ENCODE measurements around the gene AOPEP.
A peak's percentile ranks its signal among the peaks of the same experiment; 100 is the strongest.

AOPEP gene

DNA sequence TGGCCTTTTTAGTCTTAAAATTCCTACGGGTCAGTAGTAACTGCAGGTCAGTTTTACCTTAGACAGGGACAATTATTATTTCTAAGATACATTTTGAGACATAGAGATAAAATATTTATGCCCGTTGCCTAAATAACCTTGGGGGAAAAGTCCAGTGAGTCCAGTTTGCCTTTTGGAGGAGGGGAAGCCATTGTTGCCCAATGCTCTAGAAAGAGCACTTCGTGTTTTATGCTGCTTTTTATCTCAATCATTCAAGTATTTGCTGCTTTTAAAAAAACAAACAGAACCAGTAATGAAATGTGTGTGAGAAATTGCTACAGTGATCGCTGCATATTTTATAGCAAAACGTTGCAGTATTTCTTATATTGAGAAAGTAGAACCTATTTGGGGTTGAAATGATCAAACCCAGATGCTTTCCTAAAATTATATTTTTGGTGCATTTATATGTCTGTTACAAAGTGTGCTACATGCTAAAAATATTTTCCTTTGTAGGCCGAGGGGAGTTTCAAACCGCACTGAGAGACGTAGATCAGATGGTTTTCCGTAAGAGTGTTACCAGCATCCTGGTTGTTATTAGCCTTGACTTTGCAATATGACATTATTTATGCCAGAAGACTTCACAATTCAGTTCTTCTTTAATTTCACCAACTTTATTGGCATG is 266.8 kb downstream of the AOPEP start:
- no peak for DNase-seq (ENCODE audit: low read depth)

DNA sequence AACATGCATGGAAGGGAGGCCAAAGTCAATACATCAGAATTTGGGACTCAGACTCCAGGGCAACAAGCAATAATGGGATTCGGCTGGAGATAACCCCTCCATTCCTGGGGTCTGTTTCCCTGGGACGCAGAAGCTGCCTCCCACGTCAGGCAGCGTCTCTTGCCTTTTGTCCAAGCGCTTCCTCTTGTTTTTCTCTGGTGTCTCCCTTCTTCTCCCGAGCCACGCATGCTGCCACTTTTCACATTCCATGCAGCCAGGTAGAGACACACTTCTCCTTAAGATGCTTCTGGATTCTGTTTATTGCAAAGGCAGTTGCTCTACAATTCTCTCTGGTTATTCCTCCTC is 267.3 kb downstream of the AOPEP start:
- DNase-seq (ENCODE audit: low read depth), result no peak

GRCh38 chr9:94995048-94995693 is 268.7 kb downstream of the AOPEP start:
- DNase-seq (ENCODE audit: low read depth), result no peak

DNA sequence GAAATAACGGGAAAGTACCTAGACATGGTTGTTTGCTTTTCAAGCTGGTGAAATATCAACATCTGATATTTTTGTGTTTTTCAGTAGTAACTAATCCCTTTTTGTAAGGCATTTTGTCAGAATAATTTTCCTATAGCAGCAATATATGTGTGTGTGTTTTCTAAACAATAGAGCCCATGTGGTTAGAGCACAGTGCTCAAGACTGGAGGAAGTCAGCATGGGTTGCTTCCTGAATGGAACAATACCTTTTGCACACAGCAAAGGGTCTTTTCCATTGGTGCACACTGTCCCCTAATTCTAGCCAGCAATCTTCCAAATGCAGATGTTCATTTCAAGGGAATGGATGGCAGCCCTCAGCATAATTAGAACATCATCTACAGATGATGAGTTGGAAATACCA is 270.1 kb downstream of the AOPEP start:
- no peak for DNase-seq (ENCODE audit: low read depth)

- DNase-seq (ENCODE audit: low read depth), result no peak
Observed at GRCh38 chr9:94997727-94998126, 271.2 kb downstream of the AOPEP start.

GRCh38 chr9:94999832-95000231 is 273.3 kb downstream of the AOPEP start:
- DNase-seq (ENCODE audit: low read depth), result no peak

DNA sequence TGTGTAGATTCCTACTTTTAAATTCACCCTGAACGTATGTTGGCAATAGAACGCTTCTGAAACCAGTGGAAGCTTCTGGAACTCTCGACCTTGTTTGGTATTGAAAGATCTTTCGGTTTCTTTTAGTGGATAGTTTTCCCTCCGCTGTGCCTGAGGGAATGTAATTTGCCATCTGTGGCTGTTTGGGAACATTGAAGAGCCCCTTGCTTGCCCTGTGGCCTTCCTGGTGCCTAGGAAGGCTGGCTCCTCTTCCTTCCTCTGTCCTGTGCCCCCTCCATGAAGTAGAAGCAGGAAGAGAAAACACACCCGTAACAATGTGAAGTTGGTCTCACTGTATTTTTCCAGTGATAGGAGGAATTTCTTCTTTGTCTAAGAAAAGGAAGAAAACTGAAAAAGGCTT is 274.3 kb downstream of the AOPEP start:
- DNase-seq (ENCODE audit: low read depth), result no peak

DNA sequence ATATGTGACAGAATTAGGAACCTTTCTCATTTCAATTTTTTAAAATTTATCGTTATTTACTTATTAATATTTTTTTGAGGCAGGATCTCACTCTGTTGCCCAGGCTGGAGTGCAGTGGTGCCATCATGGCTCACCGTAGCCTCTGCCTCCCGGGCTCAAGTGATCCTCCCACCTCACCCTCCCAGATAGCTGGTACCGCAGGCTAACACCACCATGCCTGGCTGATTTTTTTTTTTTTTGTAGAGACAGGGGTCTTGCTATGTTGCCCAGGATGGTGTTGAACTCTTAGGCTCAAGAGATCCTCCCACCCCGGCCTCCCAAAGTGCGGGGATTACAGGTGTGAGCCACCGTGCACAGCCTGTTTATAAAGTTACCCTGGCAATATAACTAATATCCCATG is 275.2 kb downstream of the AOPEP start:
- no peak for DNase-seq (ENCODE audit: low read depth)

DNA sequence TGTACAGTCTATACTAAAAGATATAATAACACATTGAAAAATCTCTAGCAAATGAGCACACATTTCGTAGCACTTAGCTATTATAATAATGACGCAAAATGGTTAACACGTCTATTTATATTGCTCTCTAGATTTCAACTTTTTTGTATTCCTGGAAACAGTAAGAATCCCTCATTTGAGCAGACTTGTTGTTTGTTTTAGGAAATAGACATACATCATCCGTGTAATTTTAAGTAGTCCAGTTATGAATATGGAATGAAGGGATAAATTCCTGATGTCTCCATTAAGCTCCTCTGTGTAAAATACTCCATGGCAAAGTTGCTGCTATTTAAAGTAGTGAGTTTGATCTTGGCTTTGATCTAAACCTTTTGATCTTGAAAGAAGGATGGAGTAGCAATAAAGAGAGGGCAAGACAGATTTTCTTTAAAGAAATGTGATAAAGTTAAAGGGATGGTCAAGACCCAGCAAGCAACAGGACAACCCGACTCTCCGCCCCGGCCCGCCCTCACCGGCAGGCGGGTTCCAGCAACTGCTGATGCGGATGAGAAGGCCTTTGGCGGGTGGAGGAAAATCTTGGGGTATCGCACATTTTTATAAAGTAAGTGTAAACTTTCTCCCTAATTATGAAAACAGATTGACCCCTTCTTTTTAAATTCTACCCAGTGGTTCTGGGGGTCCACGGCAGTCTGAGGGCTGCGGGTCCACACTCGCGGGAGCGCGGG is 277.4 kb downstream of the AOPEP start:
- DNase-seq (ENCODE audit: low read depth), result no peak

- peak; percentile 12 for DNase-seq (ENCODE audit: low read depth)
Observed at GRCh38 chr9:95004411-95005277, 278.1 kb downstream of the AOPEP start.

DNA sequence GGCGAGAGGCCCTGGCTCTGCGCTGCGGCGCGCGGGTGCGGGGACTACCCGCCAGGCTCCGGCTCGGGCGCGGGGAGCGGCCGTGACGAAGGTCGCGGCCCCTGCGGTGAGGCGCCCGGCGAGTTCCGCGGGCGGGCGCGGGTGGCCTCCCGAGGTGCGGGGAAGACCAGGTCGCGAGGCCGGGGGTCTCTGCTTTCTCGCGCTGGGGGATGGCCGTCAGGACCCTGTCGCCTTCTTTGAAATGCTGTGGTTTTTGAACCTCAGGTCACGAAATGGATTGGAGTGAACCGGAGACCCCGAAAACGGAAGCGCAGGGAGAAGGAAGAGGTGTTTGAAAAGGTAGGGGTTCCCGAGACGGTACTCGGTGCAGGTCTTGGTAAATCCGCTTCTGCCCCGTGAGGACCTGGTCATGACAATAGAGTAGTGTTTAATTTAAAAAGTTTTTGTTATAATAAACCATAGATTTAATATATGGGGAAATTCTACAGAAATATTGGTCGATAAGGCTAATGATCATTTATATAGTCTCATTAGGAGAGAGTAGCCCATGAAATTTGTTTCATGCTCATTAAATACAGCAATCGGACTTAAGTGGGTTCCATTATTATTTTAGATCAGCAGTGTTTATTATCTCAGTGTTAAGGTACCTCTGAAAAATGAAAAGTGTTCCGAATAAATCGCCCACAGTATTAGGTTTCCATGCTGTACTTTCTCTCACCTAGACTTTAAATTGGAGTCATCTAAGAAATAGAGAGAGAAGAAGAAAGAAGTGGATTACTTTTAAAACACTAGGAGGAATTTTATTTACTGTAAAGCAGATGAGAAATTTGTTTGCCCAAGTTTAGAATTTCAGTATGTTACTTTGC is 279.0 kb downstream of the AOPEP start:
- DNase-seq (ENCODE audit: low read depth), result no peak

DNA sequence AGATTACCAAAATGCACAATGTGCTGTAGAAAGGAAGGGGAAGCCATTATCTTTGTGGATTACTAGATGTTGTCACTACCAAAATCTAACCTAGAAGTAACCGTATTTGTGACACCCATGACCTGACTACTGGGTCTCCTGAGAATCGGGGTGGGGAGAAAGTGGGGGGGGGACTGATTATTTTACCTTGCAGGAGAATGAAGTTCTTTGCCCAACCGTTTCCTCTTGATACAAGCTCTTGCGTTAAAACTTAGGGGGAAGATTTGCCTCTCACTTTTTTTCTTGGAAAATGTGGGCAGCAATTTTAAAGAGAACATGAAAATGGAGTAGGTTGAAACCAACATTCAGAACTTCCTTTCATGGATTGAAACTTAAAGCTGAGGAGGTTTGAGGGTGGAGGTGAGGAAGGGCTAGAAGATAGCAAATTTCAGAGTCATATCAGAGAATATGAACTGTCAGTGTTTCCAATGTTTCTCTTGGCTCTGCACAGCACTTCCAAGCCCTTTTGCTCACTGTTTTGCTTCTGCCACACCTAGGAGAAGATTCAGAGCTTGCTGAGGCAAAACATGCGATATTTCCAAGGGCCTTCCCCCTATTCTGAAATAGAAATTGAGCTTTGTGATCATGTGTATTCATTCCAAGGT is 280.8 kb downstream of the AOPEP start:
- DNase-seq (ENCODE audit: low read depth), result no peak

DNA sequence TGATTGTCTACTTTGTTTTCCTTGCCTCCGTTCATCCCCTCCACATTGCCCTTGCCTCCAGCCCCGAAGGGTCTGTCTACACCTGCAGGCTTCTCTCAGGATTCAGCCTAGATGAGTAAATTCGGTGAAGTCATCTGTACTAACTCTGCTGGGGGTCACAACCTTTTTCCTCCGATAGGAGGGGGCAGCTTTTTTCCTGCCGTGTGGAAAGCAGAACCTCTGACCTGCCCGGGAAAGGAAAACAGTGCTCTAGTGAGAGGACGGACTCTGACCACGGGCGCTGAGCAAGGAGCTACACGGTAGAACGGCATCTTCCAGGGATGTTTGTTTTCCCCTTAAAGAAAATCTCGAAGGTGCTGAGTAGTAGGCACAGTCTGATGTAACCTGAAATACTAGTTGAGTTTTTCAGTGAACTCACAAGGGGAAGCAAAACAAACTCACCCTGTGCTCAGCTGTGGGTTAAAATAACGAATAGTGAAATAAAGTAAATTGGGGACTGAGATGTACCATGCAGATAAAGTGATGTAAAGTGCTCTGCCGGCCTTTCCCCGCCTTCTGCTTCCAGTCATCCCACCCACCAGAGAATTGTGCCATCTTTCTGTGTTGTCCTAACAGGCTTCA is 281.8 kb downstream of the AOPEP start:
- no peak for DNase-seq (ENCODE audit: low read depth)

- DNase-seq (ENCODE audit: low read depth), result no peak
Observed at GRCh38 chr9:95009459-95009858, 283.0 kb downstream of the AOPEP start.

- DNase-seq (ENCODE audit: low read depth), result no peak
Observed at GRCh38 chr9:95010431-95010838, 283.9 kb downstream of the AOPEP start.

GRCh38 chr9:95012035-95012708 is 285.7 kb downstream of the AOPEP start:
- DNase-seq (ENCODE audit: low read depth), result no peak

GRCh38 chr9:95012902-95013301 is 286.4 kb downstream of the AOPEP start:
- DNase-seq (ENCODE audit: low read depth), result no peak

- no peak for DNase-seq (ENCODE audit: low read depth)
Observed at GRCh38 chr9:95014917-95015316, 288.4 kb downstream of the AOPEP start.

GRCh38 chr9:95015569-95015968 is 289.1 kb downstream of the AOPEP start:
- DNase-seq (ENCODE audit: low read depth), result no peak

DNA sequence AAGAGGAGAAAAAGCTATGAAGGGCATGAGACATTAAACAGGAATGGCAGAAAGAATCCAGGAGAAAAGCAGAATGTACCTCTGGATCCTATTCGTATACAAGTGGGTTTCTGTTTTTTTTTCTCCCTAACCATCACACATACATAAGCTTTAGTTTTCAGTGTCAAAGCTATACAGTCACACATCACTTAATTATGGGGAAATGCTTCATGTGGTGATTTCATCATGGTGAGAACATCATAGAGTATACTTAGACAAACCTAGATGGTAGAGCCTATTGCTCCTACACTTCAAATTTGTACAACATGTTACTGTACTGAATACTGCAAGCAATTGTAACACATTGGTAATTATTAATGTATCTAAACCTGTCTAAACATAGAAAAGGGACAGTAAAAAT is 290.6 kb downstream of the AOPEP start:
- DNase-seq (ENCODE audit: low read depth), result no peak

All from activated T-cell treated with anti-CD3 and anti-CD28 coated beads for 1 hour (primary cell).